ENCODE results near the gene TOM1L2. TPM values are rescaled to one million over a fixed set of nuclear protein-coding genes. Genes with fewer than 3 reads are reported as not detected.

Gene TOM1L2
- total and polyA plus RNA-seq, 8 donors: 13.3 to 154 (median 41.1) TPM

DNA sequence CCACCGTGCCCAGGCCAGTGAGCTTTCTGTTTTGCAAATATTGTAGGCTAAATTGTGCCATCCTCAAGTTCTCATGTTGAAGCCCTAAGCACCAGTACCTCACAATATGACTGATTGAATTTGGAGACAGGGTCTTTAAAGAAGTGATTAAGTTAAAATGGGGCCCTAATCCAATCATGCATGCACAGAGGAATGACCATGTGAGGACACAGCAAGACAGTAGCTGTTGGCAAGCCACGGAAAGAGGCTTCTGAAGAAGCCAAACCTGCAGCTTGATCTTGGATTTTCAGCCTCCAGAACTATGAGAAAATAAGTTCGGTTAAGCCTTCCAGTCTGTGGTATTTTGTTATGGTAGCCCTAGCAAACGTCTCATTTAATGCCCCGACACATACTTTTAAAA lies 24.9 kb downstream of the TOM1L2 start:
- no peak overlapping the region for H3K4me3 ChIP-seq
- no peak for DNase-seq
- intact Hi-C loops (cut with DNase I; ENCODE audit: low total_unique reads): no loop called here
- TF ChIP-seq EP300 (IDR thresholded peaks at IDR 0.05): no peak
- TF ChIP-seq POLR2AphosphoS5 (IDR thresholded peaks at IDR 0.05): no peak
- no peak for TF ChIP-seq POLR2A (IDR thresholded peaks at IDR 0.05)
- TF ChIP-seq CTCF (IDR thresholded peaks at IDR 0.05): no peak
- peaks cover 17 to 94% (median 63%) of the 10 kb centered on the region in 4 donors for H3K4me1 ChIP-seq
- 83 to 90% (median 85%) methylated on average over 5 of the region's 5 CpGs for WGBS, 5 donors
- no peaks in the 10 kb centered on the region for H3K27me3 ChIP-seq
- H3K9me3 ChIP-seq: no peaks in the 10 kb centered on the region
- peak overlapping the region in 4 of 5 donors; percentile 29 to 82 (median 63) for H3K27ac ChIP-seq
- no peaks in the 10 kb centered on the region for H3K36me3 ChIP-seq

- H3K36me3 ChIP-seq: no peaks in the 10 kb centered on the region
- WGBS, 5 donors: 63 to 97% (median 81%) methylated on average over 3 of the region's 3 CpGs
- H3K4me3 ChIP-seq: no peak overlapping the region
- DNase-seq: no peak
- H3K4me1 ChIP-seq: peaks cover 21 to 100% (median 71%) of the 10 kb centered on the region in 4 donors
- no peak for TF ChIP-seq EP300 (IDR thresholded peaks at IDR 0.05)
- no peak for TF ChIP-seq POLR2A (IDR thresholded peaks at IDR 0.05)
- no peak for TF ChIP-seq CTCF (IDR thresholded peaks at IDR 0.05)
- no peak for TF ChIP-seq POLR2AphosphoS5 (IDR thresholded peaks at IDR 0.05)
- H3K27me3 ChIP-seq: no peaks in the 10 kb centered on the region
- intact Hi-C loops (cut with DNase I; ENCODE audit: low total_unique reads): no loop called here
- H3K9me3 ChIP-seq: no peaks in the 10 kb centered on the region
- H3K27ac ChIP-seq: peak overlapping the region in 1 of 5 donors; percentile 60
These were observed 26.1 kb downstream of the TOM1L2 start for GRCh38 chr17:17946093-17946492.

- H3K4me3 ChIP-seq: no peak overlapping the region
- H3K4me1 ChIP-seq: peaks cover 31 to 100% (median 76%) of the 10 kb centered on the region in 4 donors
- DNase-seq: no peak
- H3K9me3 ChIP-seq: no peaks in the 10 kb centered on the region
- no peaks in the 10 kb centered on the region for H3K36me3 ChIP-seq
- intact Hi-C loops (cut with DNase I; ENCODE audit: low total_unique reads): no loop called here
- no peak for TF ChIP-seq CTCF (IDR thresholded peaks at IDR 0.05)
- TF ChIP-seq POLR2AphosphoS5 (IDR thresholded peaks at IDR 0.05): no peak
- TF ChIP-seq EP300 (IDR thresholded peaks at IDR 0.05): no peak
- no peak for TF ChIP-seq POLR2A (IDR thresholded peaks at IDR 0.05)
- peak overlapping the region in 2 of 5 donors; percentile 60 to 73 for H3K27ac ChIP-seq
- H3K27me3 ChIP-seq: no peaks in the 10 kb centered on the region
- WGBS, 5 donors: 80 to 94% (median 90%) methylated on average over 11 of the region's 11 CpGs
These were observed 27.5 kb downstream of the TOM1L2 start for GRCh38 chr17:17944743-17945142.

GRCh38 chr17:17944242-17944641 lies 28.0 kb downstream of the TOM1L2 start:
- H3K4me1 ChIP-seq: peaks cover 31 to 100% (median 74%) of the 10 kb centered on the region in 4 donors
- WGBS, 5 donors: 74 to 88% (median 85%) methylated on average over 7 of the region's 7 CpGs
- intact Hi-C loops (cut with DNase I; ENCODE audit: low total_unique reads): no loop called here
- H3K4me3 ChIP-seq: no peak overlapping the region
- H3K27ac ChIP-seq: peak overlapping the region in 2 of 5 donors; percentile 60 to 73
- no peaks in the 10 kb centered on the region for H3K9me3 ChIP-seq
- TF ChIP-seq EP300 (IDR thresholded peaks at IDR 0.05) (no peak), POLR2AphosphoS5 (IDR thresholded peaks at IDR 0.05) (no peak)
- no peak for DNase-seq
- H3K27me3 ChIP-seq: no peaks in the 10 kb centered on the region
- no peaks in the 10 kb centered on the region for H3K36me3 ChIP-seq

DNA sequence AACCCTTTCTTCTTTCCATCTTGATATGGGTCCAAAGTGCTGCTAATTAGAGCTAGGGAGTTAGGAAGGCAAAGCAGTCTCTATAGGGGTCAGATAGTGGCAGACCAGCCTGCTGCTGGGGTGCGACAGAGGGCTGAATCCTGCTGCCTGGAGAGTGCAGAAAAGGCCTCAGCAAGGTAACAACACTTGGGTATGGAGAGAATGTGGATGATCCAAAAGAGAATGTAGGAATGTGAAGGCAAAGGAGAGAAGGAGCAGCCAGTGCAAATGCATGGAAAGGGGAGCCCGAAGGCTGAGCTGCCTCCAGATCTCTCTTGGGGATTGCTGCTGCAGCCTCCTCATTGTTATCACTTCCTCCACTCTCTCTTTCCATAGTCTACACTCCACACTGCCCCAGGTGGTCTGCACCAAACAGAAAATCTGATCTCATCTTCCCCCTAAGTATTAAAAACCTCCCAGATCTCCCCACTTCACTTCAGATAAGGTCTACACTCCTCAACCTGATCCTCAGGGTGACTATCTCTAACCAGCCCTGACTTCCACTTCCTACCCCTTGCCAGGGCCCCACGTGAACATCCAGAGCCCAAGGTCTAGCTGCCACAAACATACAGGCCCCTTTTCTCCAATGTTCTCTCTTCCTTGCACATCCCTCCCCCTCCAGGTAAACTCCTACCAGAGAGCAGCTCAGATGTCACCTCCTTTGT lies 28.8 kb downstream of the TOM1L2 start:
- TF ChIP-seq EP300 (IDR thresholded peaks at IDR 0.05) (no peak), POLR2AphosphoS5 (IDR thresholded peaks at IDR 0.05) (no peak), CTCF (IDR thresholded peaks at IDR 0.05) (no peak), POLR2A (IDR thresholded peaks at IDR 0.05) (no peak)
- intact Hi-C loops (cut with DNase I; ENCODE audit: low total_unique reads): no loop called here
- Histone ChIP-seq H3K9me3 (no peaks in the 10 kb centered on the region), H3K4me1 (peaks cover 31 to 100% (median 70%) of the 10 kb centered on the region in 4 donors), H3K27me3 (no peaks in the 10 kb centered on the region), H3K4me3 (no peak overlapping the region), H3K36me3 (no peaks in the 10 kb centered on the region), H3K27ac (peak overlapping the region; percentile 24 to 73 (median 42))
- WGBS, 5 donors: 45 to 57% (median 54%) methylated on average over 3 of the region's 3 CpGs
- no peak for DNase-seq

Data from stomach (tissue), 9 donors.